ENCODE results near the gene GNAL. TPM values are rescaled to one million over a fixed set of nuclear protein-coding genes. Genes with fewer than 3 reads are reported as not detected.

Gene GNAL
- polyA plus RNA-seq, 1 donor: 1.1 TPM

GRCh38 chr18:11808001-11808855 lies 119.2 kb downstream of the GNAL start:
- no peak for DNase-seq (ENCODE audit: low read depth)

GRCh38 chr18:11809895-11810294 lies 120.8 kb downstream of the GNAL start:
- no peak for DNase-seq (ENCODE audit: low read depth)

GRCh38 chr18:11810379-11810778 lies 121.3 kb downstream of the GNAL start:
- DNase-seq (ENCODE audit: low read depth): no peak

GRCh38 chr18:11811009-11811408 lies 121.9 kb downstream of the GNAL start:
- no peak for DNase-seq (ENCODE audit: low read depth)

- no peak for DNase-seq (ENCODE audit: low read depth)
Measured at GRCh38 chr18:11817229-11817628, 128.2 kb downstream of the GNAL start.

GRCh38 chr18:11818486-11819203 lies 129.6 kb downstream of the GNAL start:
- no peak for DNase-seq (ENCODE audit: low read depth)

- no peak for DNase-seq (ENCODE audit: low read depth)
Measured at GRCh38 chr18:11819938-11820337, 130.9 kb downstream of the GNAL start.

- no peak for DNase-seq (ENCODE audit: low read depth)
Measured at GRCh38 chr18:11820697-11821096, 131.6 kb downstream of the GNAL start.

GRCh38 chr18:11821208-11821607 lies 132.1 kb downstream of the GNAL start:
- DNase-seq (ENCODE audit: low read depth): no peak

GRCh38 chr18:11821643-11822237 lies 132.7 kb downstream of the GNAL start:
- no peak for DNase-seq (ENCODE audit: low read depth)

- no peak for DNase-seq (ENCODE audit: low read depth)
Measured at GRCh38 chr18:11823545-11823944, 134.5 kb downstream of the GNAL start.

GRCh38 chr18:11826836-11827235 lies 137.8 kb downstream of the GNAL start:
- DNase-seq (ENCODE audit: low read depth): no peak

- no peak for DNase-seq (ENCODE audit: low read depth)
Measured at GRCh38 chr18:11828786-11829432, 139.8 kb downstream of the GNAL start.

GRCh38 chr18:11830585-11830984 lies 141.5 kb downstream of the GNAL start:
- DNase-seq (ENCODE audit: low read depth): no peak

GRCh38 chr18:11831921-11832320 lies 142.9 kb downstream of the GNAL start:
- no peak for DNase-seq (ENCODE audit: low read depth)

- DNase-seq (ENCODE audit: low read depth): no peak
Measured at GRCh38 chr18:11834772-11835171, 145.7 kb downstream of the GNAL start.

GRCh38 chr18:11839556-11839955 lies 150.5 kb downstream of the GNAL start:
- DNase-seq (ENCODE audit: low read depth): no peak

- DNase-seq (ENCODE audit: low read depth): no peak
Measured at GRCh38 chr18:11840493-11840892, 151.4 kb downstream of the GNAL start.

- no peak for DNase-seq (ENCODE audit: low read depth)
Measured at GRCh38 chr18:11842562-11842961, 153.5 kb downstream of the GNAL start.

GRCh38 chr18:11844436-11844835 lies 155.4 kb downstream of the GNAL start:
- no peak for DNase-seq (ENCODE audit: low read depth)

GRCh38 chr18:11845654-11846053 lies 156.6 kb downstream of the GNAL start:
- no peak for DNase-seq (ENCODE audit: low read depth)

- no peak for DNase-seq (ENCODE audit: low read depth)
Measured at GRCh38 chr18:11847811-11848210, 158.7 kb downstream of the GNAL start.
